Mucosa of rectum (tissue), 2 donors: Measurements from ENCODE around the gene PSMB5.

Source experiments
- H3K27ac ChIP-seq, 2 donors: one replicate each; pipeline ENCODE4 v1.7.0; 2013; ENCODE audit warnings: inconsistent platforms in 2 of 2, low read depth in 2 of 2, low read length in 2 of 2
- H3K27me3 ChIP-seq, 2 donors: one replicate each; pipeline ENCODE4 v1.7.0; 2013; ENCODE audit warnings: low read length in 2 of 2; ENCODE audit not compliant: control insufficient read depth in 2 of 2, insufficient read depth in 2 of 2
- H3K36me3 ChIP-seq, 2 donors: one replicate each; pipeline ENCODE4 v1.7.0; 2013; ENCODE audit warnings: low read length in 2 of 2; ENCODE audit not compliant: control insufficient read depth in 2 of 2, insufficient read depth in 2 of 2
- H3K4me1 ChIP-seq, 2 donors: one replicate each; pipeline ENCODE4 v1.7.0; 2013; ENCODE audit warnings: low read length in 2 of 2, mild to moderate bottlenecking in 1 of 2; ENCODE audit not compliant: control insufficient read depth in 2 of 2, insufficient read depth in 2 of 2
- H3K4me3 ChIP-seq, 2 donors: one replicate each; pipeline ENCODE4 v1.7.0; 2013; ENCODE audit warnings: low read length in 2 of 2
- H3K9ac ChIP-seq, 2 donors: one replicate each; pipeline ENCODE4 v1.7.0; 2013; ENCODE audit warnings: low read length in 2 of 2, low read depth in 1 of 2, mild to moderate bottlenecking in 1 of 2
- H3K9me3 ChIP-seq, 2 donors: one replicate each; pipeline ENCODE4 v1.7.0; 2013; ENCODE audit warnings: low read length in 2 of 2; ENCODE audit not compliant: control insufficient read depth in 2 of 2
- donor health status: healthy.
- donor health status: Normal muscosa, but diverticular disease.

Gene PSMB5

GRCh38 chr14:22980672-22981089 is 54.0 kb downstream of the PSMB5 start:
- no peaks in the 10 kb centered on the region for H3K36me3 ChIP-seq
- H3K4me1 ChIP-seq, result peaks cover 30% of the 10 kb centered on the region in 2 donors
- H3K4me3 ChIP-seq, result peak overlapping the region; percentile 48 to 60
- peaks cover 4 to 5% of the 10 kb centered on the region in 2 donors for H3K27me3 ChIP-seq
- peak overlapping the region in 1 of 2 donors; percentile 22 for H3K9ac ChIP-seq
- no peak overlapping the region for H3K27ac ChIP-seq
- H3K9me3 ChIP-seq, result no peaks in the 10 kb centered on the region

- Histone ChIP-seq H3K27ac (no peak overlapping the region), H3K36me3 (no peaks in the 10 kb centered on the region), H3K4me3 (peak overlapping the region in 1 of 2 donors; percentile 14), H3K27me3 (peaks cover 4 to 5% of the 10 kb centered on the region in 2 donors), H3K9ac (no peak overlapping the region), H3K9me3 (no peaks in the 10 kb centered on the region), H3K4me1 (peaks cover 30% of the 10 kb centered on the region in 2 donors)
These were observed 54.8 kb downstream of the PSMB5 start for GRCh38 chr14:22979748-22980392.

GRCh38 chr14:22978981-22979671 is 55.6 kb downstream of the PSMB5 start:
- H3K4me1 ChIP-seq, result peaks cover 30% of the 10 kb centered on the region in 2 donors
- no peak overlapping the region for H3K4me3 ChIP-seq
- no peaks in the 10 kb centered on the region for H3K36me3 ChIP-seq
- peaks cover 4 to 5% of the 10 kb centered on the region in 2 donors for H3K27me3 ChIP-seq
- no peak overlapping the region for H3K27ac ChIP-seq
- H3K9me3 ChIP-seq, result no peaks in the 10 kb centered on the region
- H3K9ac ChIP-seq, result no peak overlapping the region

- Histone ChIP-seq H3K36me3 (no peaks in the 10 kb centered on the region), H3K4me3 (no peak overlapping the region), H3K27me3 (peaks cover 4 to 5% of the 10 kb centered on the region in 2 donors), H3K4me1 (peaks cover 30% of the 10 kb centered on the region in 2 donors), H3K9me3 (no peaks in the 10 kb centered on the region), H3K9ac (no peak overlapping the region), H3K27ac (peak overlapping the region in 1 of 2 donors; percentile 5)
These were observed 56.2 kb downstream of the PSMB5 start for GRCh38 chr14:22978487-22978837.

- H3K4me1 ChIP-seq, result peaks cover 25 to 27% of the 10 kb centered on the region in 2 donors
- no peak overlapping the region for H3K9ac ChIP-seq
- no peaks in the 10 kb centered on the region for H3K36me3 ChIP-seq
- H3K4me3 ChIP-seq, result no peak overlapping the region
- H3K27me3 ChIP-seq, result peaks cover 4 to 5% of the 10 kb centered on the region in 2 donors
- H3K27ac ChIP-seq, result peak overlapping the region; percentile 0 to 24
- H3K9me3 ChIP-seq, result no peaks in the 10 kb centered on the region
These were observed 56.8 kb downstream of the PSMB5 start for GRCh38 chr14:22977684-22978486.

- no peaks in the 10 kb centered on the region for H3K36me3 ChIP-seq
- no peaks in the 10 kb centered on the region for H3K9me3 ChIP-seq
- H3K27ac ChIP-seq, result peak overlapping the region; percentile 0 to 24
- H3K27me3 ChIP-seq, result peaks cover 4 to 5% of the 10 kb centered on the region in 2 donors
- peak overlapping the region in 1 of 2 donors; percentile 31 for H3K9ac ChIP-seq
- peaks cover 25% of the 10 kb centered on the region in 2 donors for H3K4me1 ChIP-seq
- H3K4me3 ChIP-seq, result no peak overlapping the region
These were observed 57.3 kb downstream of the PSMB5 start for GRCh38 chr14:22977434-22977683.

GRCh38 chr14:22976620-22977433 is 57.9 kb downstream of the PSMB5 start:
- Histone ChIP-seq H3K9me3 (no peaks in the 10 kb centered on the region), H3K4me3 (no peak overlapping the region), H3K36me3 (no peaks in the 10 kb centered on the region), H3K9ac (peak overlapping the region in 1 of 2 donors; percentile 31), H3K4me1 (peaks cover 22 to 25% of the 10 kb centered on the region in 2 donors), H3K27me3 (peaks cover 4 to 5% of the 10 kb centered on the region in 2 donors), H3K27ac (peak overlapping the region in 1 of 2 donors; percentile 24)
